K562 (cell line): ENCODE results near the gene METRNL. TPM values are rescaled to one million over a fixed set of nuclear protein-coding genes. Genes with fewer than 3 reads are reported as not detected.

Experiments
- CTBP1 ChIP-seq: fragments of 450-650 bp; IDR thresholded peaks from 2 replicates; pipeline ENCODE4 v1.6.1; 2016; ENCODE audit warnings: borderline replicate concordance
- HMGN3 ChIP-seq: IDR thresholded peaks from 2 replicates; pipeline ENCODE4 v1.6.1; 2011; ENCODE audit warnings: borderline replicate concordance, low read depth, mild to moderate bottlenecking, mixed read lengths, low read length; ENCODE audit not compliant: insufficient read length; ENCODE audit errors: extremely low read depth
- MAX ChIP-seq: sonication (generic); formaldehyde crosslinking; IDR thresholded peaks from 2 replicates; pipeline ENCODE4 v1.9.0; 2022; ENCODE audit warnings: mild to moderate bottlenecking, missing genetic modification reagents
- PCBP2 ChIP-seq: fragments of 200-400 bp; formaldehyde crosslinking; IDR thresholded peaks from 2 replicates; pipeline ENCODE4 v1.6.1; 2018; ENCODE audit warnings: low read length, low read depth, mild to moderate bottlenecking, moderate library complexity; ENCODE audit not compliant: poor library complexity, severe bottlenecking
- PRPF4 ChIP-seq: fragments of 200-400 bp; formaldehyde crosslinking; IDR thresholded peaks from one replicate; pipeline ENCODE4 v1.6.1; 2017; ENCODE audit warnings: low read length, low read depth, mild to moderate bottlenecking; ENCODE audit not compliant: insufficient read depth, poor library complexity, severe bottlenecking
- RBFOX2 ChIP-seq: fragments of 200-400 bp; formaldehyde crosslinking; IDR thresholded peaks from 2 replicates; pipeline ENCODE4 v1.6.1; 2017; ENCODE audit warnings: low read depth, mild to moderate bottlenecking, low read length, moderate library complexity
- RBM15 ChIP-seq: fragments of 200-400 bp; formaldehyde crosslinking; IDR thresholded peaks from 2 replicates; pipeline ENCODE4 v1.6.1; 2018; ENCODE audit warnings: mild to moderate bottlenecking, low read length, moderate library complexity; ENCODE audit not compliant: insufficient read depth
- SMAD4 ChIP-seq: fragments of 250-450 bp; sonication (Bioruptor Pico); conservative IDR thresholded peaks from 2 replicates; pipeline ENCODE4 v1.8.0; 2021; ENCODE audit warnings: inconsistent platforms, mild to moderate bottlenecking, moderate library complexity
- VEZF1 ChIP-seq: fragments of 200-800 bp; sonication (Bioruptor generic); IDR thresholded peaks from 2 replicates; pipeline ENCODE4 v1.6.1; 2017; ENCODE audit warnings: missing genetic modification characterization, missing compliant biosample characterization
- ZNF395 ChIP-seq: fragments of 200-800 bp; sonication (Bioruptor generic); IDR thresholded peaks from 2 replicates; pipeline ENCODE4 v1.6.1; 2017; ENCODE audit warnings: missing genetic modification characterization, missing compliant biosample characterization
- ZNF639 ChIP-seq, 2 experiments: fragments of 200-800 bp in 1 of 2; sonication (Bioruptor generic) in 1 of 2; sonication (generic) in 1 of 2; formaldehyde crosslinking in 1 of 2; IDR thresholded peaks in 1 of 2; conservative IDR thresholded peaks in 1 of 2; 2 replicates each; pipeline versions ENCODE4 v1.5.0 to v1.6.1; 2016 to 2020; ENCODE audit warnings: missing compliant biosample characterization in 1 of 2, missing genetic modification characterization in 1 of 2, missing genetic modification reagents in 1 of 2
- ZNF740 ChIP-seq, 3 experiments: fragments of 200-800 bp in 1 of 3; sonication (Bioruptor generic) in 1 of 3; sonication (generic) in 1 of 3; formaldehyde crosslinking in 1 of 3; IDR thresholded peaks; 2 replicates each; pipeline versions ENCODE4 v1.6.1 to v1.8.0; 2016 to 2022; ENCODE audit warnings: mild to moderate bottlenecking in 2 of 3, missing compliant biosample characterization in 2 of 3, missing genetic modification characterization in 2 of 3, missing genetic modification reagents in 1 of 3
- polyA plus RNA-seq, 8 experiments: library from polyadenylated mRNA; depleted of rRNA in 4 of 8; stranded (reverse) in 5 of 8; unstranded in 3 of 8; fragments of >200 nt; fragmentation: Nextera tagmentation in 2 of 8; fragmentation: Illumina TruSeq in 1 of 8; extraction: Ambion mirVana in 2 of 8; extraction: Trizol in 1 of 8; gene quantifications; 2 replicates each; pipeline versions ENCODE4 v1.2.1 to v1.2.3, GENCODE V29; 2011 to 2014; ENCODE audit warnings: inconsistent platforms in 1 of 8, missing spikeins in 1 of 8
- total RNA-seq, 7 experiments: library from RNA; depleted of rRNA in 6 of 7; stranded (reverse); fragments of >200 nt in 6 of 7; fragmentation: Illumina TruSeq in 2 of 7; extraction: Trizol in 2 of 7; gene quantifications; 2 replicates each; pipeline versions ENCODE4 v1.2.1 to v1.2.3, GENCODE V29; 2011 to 2021; ENCODE audit warnings: low replicate concordance in 1 of 7

Gene METRNL
- total and polyA plus RNA-seq, 9 of the 15 experiments (the other 6 are each of a cell fraction or from before 2014, with no cell fraction given) = 0.17 to 31.8 (median 2.9) TPM

- peak; percentile 85 for TF ChIP-seq VEZF1 (CRISPR knock-in tag)
- TF ChIP-seq ZNF639 (CRISPR knock-in tag; conservative IDR thresholded peaks at IDR 0.05 in 1 of 2, IDR thresholded peaks at IDR 0.05 in 1 of 2) = 0 out of 4 replicates have a peak, but pooled peaks of 1 of the 2 experiments have one; percentile 17
- peak; percentile 23; the same call in 1 of the 2 replicates for TF ChIP-seq CTBP1
- TF ChIP-seq RBFOX2 = peak; percentile 61
- peak; percentile 60 for TF ChIP-seq HMGN3
- peak; percentile 43 for TF ChIP-seq PRPF4
- no peak for TF ChIP-seq RBM15
- no peak for TF ChIP-seq ZNF395 (CRISPR knock-in tag)
- peak; percentile 23 for TF ChIP-seq PCBP2
- TF ChIP-seq MAX (CRISPR knock-in tag) = 0 out of 2 replicates have a peak, but pooled peaks have one; percentile 31
- no peak for TF ChIP-seq SMAD4 (CRISPR knock-in tag)
- TF ChIP-seq ZNF740 (CRISPR knock-in tag; IDR thresholded peaks at IDR 0.05) = 0 out of 2 replicates have a peak, but pooled peaks have one; percentile 66
- no peak for TF ChIP-seq ZNF740 (tag; IDR thresholded peaks at IDR 0.05)
Observed at GRCh38 chr17:83080858-83081683, 1.7 kb downstream of the METRNL start (continued).
